ENCODE measurements around the gene HBP1. TPM values are rescaled to one million over a fixed set of nuclear protein-coding genes. Genes with fewer than 3 reads are reported as not detected.

Gene HBP1
- total and polyA plus RNA-seq, 10 donors = 23.9 to 141 (median 79.5) TPM

DNA sequence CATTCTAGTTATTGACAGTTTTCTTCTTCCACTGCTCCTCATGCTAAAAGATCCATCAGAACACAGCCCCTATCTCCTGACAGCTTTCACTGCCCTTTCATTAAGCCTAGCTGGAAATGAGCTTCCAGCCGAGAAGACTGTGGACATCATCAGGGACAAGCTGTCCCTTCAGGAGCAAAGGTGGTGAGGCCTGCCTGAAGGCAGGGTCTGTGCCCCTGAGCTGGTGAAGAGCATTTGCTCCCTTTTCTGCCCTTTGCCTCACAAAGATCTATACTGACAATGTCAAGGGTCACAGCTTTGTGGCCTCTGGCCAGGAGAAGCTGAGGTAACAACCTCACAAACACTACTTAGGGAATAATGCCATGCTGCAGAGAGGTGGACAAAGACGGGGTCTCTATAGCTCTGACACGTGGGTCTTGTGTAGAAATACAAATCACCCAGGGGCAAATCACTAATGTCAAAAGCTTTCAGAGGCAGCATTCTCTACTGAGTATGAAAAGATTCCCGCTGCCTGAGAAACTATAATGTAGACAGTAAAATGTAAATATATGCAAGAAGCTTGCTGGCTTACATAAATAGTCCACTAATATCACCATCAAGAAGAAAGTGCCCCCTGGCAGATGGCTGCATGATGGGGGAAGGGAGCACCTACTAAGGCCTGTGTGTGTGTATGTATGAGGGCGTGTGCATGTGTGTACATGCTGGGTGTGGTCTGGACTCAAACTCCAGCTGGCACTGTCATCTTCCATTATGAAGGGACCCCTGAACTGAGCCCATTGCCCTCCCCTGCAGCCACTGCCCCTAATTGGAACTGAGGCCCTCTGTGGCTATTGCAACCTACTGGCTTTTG is 55.8 kb downstream of the HBP1 start:
- H3K27ac ChIP-seq = no peak overlapping the region

GRCh38 chr7:107228291-107228690 is 59.5 kb downstream of the HBP1 start:
- 96 to 100% (median 98%) methylated on average over 2 of the region's 2 CpGs for WGBS, 5 donors

More for the DNA sequence above, 55.8 kb downstream of the HBP1 start:
- WGBS, 5 donors = 92 to 97% (median 94%) methylated on average over 5 of the region's 5 CpGs
- no peak overlapping the region for H3K4me3 ChIP-seq
- H3K36me3 ChIP-seq = peaks cover 0 to 75% (median 9%) of the 10 kb centered on the region in 6 donors
- TF ChIP-seq POLR2A (IDR thresholded peaks at IDR 0.05) = no peak
- TF ChIP-seq POLR2AphosphoS5 (IDR thresholded peaks at IDR 0.05) = no peak
- TF ChIP-seq, protein P1, sequence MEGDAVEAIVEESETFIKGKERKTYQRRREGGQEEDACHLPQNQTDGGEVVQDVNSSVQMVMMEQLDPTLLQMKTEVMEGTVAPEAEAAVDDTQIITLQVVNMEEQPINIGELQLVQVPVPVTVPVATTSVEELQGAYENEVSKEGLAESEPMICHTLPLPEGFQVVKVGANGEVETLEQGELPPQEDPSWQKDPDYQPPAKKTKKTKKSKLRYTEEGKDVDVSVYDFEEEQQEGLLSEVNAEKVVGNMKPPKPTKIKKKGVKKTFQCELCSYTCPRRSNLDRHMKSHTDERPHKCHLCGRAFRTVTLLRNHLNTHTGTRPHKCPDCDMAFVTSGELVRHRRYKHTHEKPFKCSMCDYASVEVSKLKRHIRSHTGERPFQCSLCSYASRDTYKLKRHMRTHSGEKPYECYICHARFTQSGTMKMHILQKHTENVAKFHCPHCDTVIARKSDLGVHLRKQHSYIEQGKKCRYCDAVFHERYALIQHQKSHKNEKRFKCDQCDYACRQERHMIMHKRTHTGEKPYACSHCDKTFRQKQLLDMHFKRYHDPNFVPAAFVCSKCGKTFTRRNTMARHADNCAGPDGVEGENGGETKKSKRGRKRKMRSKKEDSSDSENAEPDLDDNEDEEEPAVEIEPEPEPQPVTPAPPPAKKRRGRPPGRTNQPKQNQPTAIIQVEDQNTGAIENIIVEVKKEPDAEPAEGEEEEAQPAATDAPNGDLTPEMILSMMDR (IDR thresholded peaks at IDR 0.05 in 8 of 11, conservative IDR thresholded peaks at IDR 0.05 in 3 of 11) = no peak
- H3K4me1 ChIP-seq = no peaks in the 10 kb centered on the region
- DNase-seq = no peak
- intact Hi-C loops (cut with DNase I; ENCODE audit: low total_unique reads) = no loop called here
- H3K9me3 ChIP-seq = no peaks in the 10 kb centered on the region
- no peaks in the 10 kb centered on the region for H3K27me3 ChIP-seq (replicated peaks in 1 of 7)

GRCh38 chr7:107230334-107230733 is 61.5 kb downstream of the HBP1 start:
- Histone ChIP-seq H3K9me3 (no peaks in the 10 kb centered on the region), H3K4me1 (no peaks in the 10 kb centered on the region), H3K27ac (no peak overlapping the region), H3K4me3 (no peak overlapping the region), H3K27me3 (replicated peaks in 1 of 7) (no peaks in the 10 kb centered on the region), H3K36me3 (peaks cover 0 to 68% (median 11%) of the 10 kb centered on the region in 6 donors)
- intact Hi-C loops (cut with DNase I; ENCODE audit: low total_unique reads) = no loop called here
- TF ChIP-seq POLR2A (IDR thresholded peaks at IDR 0.05) (no peak), POLR2AphosphoS5 (IDR thresholded peaks at IDR 0.05) (no peak)
- TF ChIP-seq, protein P1 (IDR thresholded peaks at IDR 0.05 in 8 of 11, conservative IDR thresholded peaks at IDR 0.05 in 3 of 11) = no peak
- no peak for DNase-seq
- WGBS, 5 donors = 94 to 99% (median 96%) methylated on average over 3 of the region's 3 CpGs

More at GRCh38 chr7:107228291-107228690, 59.5 kb downstream of the HBP1 start:
- Histone ChIP-seq H3K4me3 (no peak overlapping the region), H3K9me3 (no peaks in the 10 kb centered on the region), H3K27me3 (replicated peaks in 1 of 7) (no peaks in the 10 kb centered on the region), H3K27ac (no peak overlapping the region), H3K4me1 (no peaks in the 10 kb centered on the region), H3K36me3 (peaks cover 0 to 79% (median 11%) of the 10 kb centered on the region in 6 donors)
- no peak for DNase-seq
- intact Hi-C loops (cut with DNase I; ENCODE audit: low total_unique reads) = no loop called here
- TF ChIP-seq, protein P1 (IDR thresholded peaks at IDR 0.05 in 8 of 11, conservative IDR thresholded peaks at IDR 0.05 in 3 of 11) = no peak
- TF ChIP-seq POLR2AphosphoS5 (IDR thresholded peaks at IDR 0.05) (no peak), POLR2A (IDR thresholded peaks at IDR 0.05) (no peak)

DNA sequence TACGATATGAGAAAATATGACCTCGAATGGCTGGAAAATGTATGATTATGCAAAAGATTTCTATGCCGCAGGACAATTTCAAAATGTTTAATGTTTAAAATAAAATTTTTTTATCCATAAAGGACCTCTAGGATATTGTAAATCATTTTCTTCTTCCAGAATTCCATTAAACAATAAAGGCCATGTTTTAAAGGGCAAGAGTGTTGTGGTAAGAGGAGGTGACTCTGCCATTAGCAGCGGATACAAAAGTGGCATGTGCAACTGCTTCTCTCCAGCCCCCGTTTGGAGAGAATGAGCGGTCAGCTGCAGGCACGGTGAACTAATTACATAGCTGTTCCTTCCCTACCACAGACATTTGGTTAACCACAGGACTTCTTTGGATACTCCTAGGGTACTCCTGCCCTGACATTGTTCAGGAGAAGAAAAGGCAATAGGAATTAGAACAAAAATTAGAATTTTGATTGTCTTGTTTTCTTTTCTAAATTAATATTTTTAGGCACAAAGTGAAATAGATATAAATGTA is 63.8 kb downstream of the HBP1 start:
- H3K27ac ChIP-seq = no peak overlapping the region
- no peaks in the 10 kb centered on the region for H3K9me3 ChIP-seq
- no peak overlapping the region for H3K4me3 ChIP-seq
- no peak for DNase-seq
- H3K36me3 ChIP-seq = peaks cover 0 to 59% (median 11%) of the 10 kb centered on the region in 6 donors
- 81 to 92% (median 85%) methylated on average over 7 of the region's 7 CpGs for WGBS, 5 donors
- TF ChIP-seq POLR2AphosphoS5 (IDR thresholded peaks at IDR 0.05) (no peak), POLR2A (IDR thresholded peaks at IDR 0.05) (no peak)
- TF ChIP-seq, protein P1 (IDR thresholded peaks at IDR 0.05 in 8 of 11, conservative IDR thresholded peaks at IDR 0.05 in 3 of 11) = no peak
- H3K4me1 ChIP-seq = no peaks in the 10 kb centered on the region
- H3K27me3 ChIP-seq (replicated peaks in 1 of 7) = no peaks in the 10 kb centered on the region
- intact Hi-C loops (cut with DNase I; ENCODE audit: low total_unique reads) = no loop called here

Data from spleen (tissue), 11 donors.